T1000 (cell line): ENCODE data around the gene TLE5.
"Not testable (repeated sequence)": the region's sequence is repeated elsewhere in the genome, so short reads cannot be mapped to it uniquely, and the experiment has no call there.

Experiments used
- DNase-seq: peaks from one replicate; lab custom pipeline; 2025; ENCODE audit warnings: mixed read lengths; lab: John Stamatoyannopoulos, UW

TLE5 gene

GRCh38 chr19:3025549-3025886 is 36.8 kb downstream of the TLE5 start:
- no peak for DNase-seq

DNA sequence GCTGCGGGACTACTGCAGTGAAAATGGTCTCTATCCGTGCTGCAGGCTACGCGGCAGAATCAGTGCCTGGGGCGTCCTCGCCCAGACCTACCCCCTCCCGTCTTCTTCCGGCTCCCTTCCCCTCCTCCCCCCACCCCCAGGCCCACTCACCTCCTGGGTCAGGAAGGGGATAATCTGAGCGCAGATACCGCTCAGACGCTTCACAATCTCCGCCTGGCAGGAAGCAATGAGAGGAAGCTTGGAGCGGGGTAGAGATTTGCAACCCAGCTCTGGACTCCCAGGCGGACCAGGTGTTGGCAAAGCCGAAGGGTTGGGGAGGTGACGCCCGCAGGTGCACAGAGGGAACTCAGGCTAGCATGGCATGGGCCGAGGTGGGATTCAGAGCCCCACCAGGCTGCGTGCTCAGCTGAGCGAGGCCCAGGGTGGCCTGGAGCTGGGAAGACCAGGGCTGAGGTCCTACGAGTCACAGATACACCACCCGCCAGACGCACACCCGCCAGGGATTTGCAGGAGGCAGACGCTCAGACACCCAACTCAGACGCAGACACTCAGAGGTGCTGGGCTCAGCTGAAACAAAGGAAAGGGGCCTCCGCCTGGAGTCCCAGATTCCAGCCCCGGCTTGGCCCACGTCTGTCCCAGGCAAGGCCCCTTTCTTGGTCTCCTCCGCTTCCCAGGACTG is 37.3 kb downstream of the TLE5 start:
- no peak for DNase-seq

DNA sequence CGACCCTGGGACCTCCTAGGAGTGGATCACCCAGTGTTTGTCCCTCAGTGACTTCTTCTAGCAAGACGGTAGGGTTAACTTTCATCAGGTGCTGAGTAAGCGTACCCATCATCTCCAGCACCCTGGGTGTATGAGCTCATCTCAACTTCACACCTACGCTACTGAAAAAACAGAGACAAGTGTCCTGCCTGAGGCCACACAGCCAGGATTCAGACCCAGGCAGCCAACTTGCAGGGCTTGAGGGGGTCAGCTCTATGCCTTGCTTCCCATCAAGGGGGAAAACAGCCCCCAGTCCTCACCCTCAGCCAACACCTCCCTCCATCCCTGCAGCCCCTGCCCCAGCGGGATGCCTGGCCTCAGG is 37.8 kb downstream of the TLE5 start:
- no peak for DNase-seq

- no peak for DNase-seq
These were observed 41.9 kb downstream of the TLE5 start for GRCh38 chr19:3020321-3020960.

DNA sequence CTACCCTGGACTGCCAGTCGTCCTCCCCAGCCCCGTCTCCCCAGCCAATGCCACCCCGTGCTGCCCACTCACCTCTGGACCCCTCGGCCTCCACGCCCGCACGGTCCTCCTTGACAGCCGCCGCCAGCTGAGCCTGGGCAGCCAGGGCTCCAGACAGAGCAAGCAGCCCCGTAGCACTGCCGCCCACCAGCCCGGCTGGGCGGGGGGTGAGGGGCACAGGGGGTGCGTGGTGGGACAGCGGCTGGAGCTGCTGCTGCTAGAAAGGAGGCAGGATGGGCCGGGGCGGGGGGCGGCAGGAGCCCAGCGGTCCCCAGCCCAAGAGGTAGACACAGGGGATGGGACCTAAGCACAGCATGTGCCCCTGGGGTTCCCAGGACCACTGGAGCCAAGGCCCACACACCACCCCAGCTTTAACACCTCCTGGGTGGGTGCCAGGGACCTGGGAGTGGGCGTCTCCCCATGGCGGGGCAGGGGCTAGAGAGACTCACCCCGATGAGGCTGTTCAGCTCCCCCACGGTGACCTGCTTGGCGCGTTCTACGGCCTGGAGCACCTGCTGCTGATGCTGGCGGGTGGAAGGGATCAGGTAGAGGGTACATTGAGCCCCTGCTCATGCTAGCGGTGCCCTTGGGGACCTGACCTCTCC is 43.0 kb downstream of the TLE5 start:
- no peak for DNase-seq

DNA sequence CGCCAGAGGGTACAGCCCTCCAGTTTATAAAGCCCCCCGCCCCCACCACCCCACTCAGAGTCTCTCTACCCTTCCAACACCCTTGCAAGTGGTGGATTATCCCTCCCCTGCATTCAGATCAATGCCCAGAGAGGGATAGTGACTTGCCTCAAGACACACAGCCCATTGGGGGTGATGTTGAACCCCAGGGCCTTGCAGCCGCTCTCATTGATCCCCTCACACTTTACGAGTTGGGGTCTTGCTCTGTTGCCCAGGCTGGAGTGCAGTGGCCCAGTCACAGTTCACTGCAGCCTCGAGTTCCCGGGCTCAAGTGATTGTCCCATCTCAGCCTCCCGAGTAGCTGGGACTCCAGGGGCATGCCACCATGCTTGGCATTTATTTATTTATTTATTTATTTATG is 44.4 kb downstream of the TLE5 start:
- DNase-seq, result no peak

DNA sequence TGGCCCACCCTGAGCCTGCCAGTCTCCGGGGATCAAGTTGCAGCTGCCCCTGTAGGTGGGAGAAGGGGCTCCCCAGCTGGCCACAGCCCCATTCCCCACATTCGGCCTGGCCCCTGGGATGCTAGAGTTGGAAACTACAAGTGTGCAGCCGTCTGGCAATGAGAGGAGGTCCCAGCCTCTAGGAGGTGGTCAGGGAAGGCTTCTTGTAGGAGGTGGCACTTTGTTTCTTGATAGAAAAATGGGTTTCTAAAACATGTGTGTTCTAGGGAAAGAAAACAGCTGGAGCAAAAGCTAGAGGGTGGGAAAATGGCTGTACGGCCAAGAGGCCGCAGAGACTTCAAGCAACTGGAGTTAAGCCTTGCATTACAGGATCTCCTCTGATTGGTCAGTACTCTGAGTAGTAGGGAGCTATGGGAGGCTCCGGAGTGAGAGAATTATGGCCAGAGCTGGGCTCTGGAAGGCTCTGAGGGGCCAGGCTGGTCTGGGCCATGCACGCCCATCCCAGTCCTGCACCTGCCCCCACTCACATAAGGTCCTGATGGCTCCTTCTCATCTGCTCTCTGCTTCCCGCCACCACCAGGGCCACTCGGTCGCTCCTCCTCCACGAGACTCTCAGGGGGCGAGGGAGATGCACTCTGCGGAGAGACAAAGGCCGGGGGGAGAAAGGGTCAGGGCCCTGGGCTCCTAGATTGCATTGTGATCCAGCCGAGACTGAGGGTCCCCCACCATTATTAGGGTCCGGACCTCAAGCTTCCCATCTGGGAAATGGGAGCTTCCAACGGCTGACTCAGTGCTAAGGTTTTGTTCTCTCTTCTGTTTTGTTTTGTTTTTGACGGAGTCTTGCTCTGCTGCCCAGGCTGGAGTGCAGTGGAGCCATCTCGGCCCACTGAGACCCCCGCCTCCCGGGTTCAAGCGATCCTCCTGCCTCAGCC is 46.9 kb downstream of the TLE5 start:
- no peak for DNase-seq

DNA sequence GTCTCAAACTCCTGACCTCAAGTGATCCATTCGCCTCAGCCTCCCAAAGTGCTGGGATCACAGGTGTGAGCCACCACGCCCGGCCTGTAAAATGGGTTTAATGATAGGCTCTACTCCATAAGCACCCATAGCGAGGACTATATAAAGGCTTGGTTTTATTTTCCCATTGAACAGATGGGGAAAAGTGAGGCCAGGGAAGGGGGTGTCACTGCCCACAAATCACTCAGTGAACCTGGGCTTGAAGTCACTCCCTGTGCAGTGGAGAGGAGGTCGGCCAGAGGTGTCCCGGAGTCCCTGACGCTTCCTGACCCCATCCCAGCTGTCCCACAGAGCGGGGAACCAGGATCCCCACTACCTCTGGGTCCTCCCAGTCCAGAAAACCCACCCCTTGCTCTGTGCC is 48.2 kb downstream of the TLE5 start:
- no peak for DNase-seq

DNA sequence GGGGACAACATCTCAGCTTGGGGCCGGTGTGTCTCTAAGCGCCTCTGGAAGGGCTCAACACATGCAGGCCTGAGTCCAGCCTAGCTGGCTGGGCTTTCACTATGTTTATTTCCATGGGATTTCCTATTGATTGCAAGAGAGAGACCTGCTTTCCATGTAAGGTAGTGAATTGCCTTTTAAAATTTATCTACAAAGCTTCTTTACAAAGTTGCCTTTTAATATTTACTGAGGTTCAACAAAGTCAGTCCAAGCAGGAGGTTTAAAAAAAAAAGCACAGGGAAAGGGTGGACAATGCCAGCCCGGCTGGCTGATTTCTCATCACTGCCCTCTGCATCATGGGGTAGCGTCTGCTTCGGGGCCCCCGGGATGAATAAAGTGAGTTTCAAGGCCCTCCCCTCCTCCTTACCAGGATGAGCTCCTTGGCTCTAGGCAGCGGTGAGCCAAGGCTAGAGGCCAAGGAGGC is 49.0 kb downstream of the TLE5 start:
- DNase-seq, result no peak

DNA sequence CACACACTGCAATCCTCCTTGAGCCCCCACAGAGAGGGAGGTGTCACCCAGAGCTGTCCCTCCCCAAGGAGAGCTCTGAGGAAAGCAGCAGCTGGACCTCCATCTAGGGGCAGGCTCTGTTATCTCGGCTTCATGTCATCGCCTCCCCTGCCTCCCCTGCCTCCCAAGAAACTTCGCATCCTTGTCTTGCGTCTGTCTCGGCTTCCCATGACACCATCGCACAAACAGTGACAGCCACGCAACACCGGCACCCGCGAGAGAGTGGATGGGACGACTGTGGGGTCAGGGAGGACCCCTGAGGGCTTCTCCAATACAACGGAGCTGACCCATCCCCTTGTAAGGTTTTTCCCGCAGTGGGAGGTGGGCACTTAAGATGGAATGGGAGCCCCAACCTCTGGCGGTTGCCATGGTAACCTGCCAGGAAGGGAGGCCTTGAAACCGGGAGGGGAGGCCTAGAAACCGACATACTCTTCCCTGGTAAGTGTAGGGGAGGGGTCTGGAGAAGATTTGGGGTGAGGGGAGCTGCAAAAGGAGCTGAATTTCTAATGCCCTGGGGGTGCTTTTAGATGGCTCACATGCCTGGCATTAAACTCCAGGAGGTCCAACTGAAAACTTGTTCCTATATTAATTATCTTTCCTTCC is 49.6 kb downstream of the TLE5 start:
- no peak for DNase-seq

- not testable (repeated sequence) for DNase-seq
These were observed 50.2 kb downstream of the TLE5 start for GRCh38 chr19:3012059-3012458.

DNA sequence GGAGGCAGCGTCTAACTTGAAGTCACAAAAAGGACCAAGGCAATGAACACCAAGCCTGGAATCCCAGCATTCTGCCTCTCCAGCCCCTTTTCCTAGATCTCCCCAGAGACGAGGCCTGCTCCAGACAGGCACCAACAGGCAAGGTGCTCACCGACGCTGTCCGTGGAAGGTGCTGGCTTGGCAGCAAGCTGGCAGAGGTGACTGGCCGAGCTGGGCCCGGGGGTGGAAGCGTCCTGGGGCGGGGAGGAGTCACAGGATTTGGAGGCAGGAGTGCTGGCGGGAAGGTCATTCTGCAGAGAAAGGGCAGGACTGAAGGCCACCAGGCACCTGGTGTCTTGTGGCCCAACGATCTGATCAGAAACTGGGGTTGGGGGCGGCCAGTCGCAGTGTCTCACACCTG is 51.4 kb downstream of the TLE5 start:
- no peak for DNase-seq

DNA sequence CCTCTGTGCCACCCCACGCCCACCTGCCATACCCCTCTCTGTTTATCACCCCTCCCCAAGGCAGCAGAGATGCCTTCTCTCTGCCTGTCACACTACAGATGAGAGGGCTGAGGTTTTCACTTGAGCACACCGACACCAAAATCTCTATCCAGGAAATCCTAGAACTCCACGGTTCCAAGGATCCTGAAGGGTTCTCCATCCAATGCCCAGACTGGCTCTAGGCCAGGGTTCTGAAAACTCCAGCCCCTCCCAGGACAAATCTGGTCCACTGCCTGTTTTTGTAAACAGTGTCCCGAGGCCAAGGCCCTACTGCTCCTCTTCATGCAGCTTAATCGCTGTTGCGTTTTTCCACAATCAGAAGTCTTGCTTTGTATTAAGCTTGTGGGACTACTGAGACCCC is 53.3 kb downstream of the TLE5 start:
- DNase-seq, result no peak

DNA sequence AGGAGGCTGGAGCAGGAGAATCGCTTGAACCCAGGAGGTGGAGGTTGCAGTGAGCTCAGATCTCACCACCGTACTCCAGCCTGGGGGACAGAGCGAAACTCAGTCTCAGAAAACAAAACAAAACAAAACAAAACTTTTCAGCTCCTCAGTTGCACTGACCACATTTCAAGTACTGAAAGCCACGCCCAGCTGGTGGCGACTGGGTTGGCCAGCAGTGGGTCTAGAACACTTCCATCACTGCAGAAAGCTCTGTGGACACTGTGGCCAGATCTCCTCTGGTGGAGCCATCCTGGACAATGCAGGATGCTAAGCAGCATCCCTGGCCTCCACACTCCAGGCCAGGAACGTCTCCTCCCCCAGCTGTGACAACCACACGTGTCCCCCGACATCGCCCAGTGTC is 54.3 kb downstream of the TLE5 start:
- no peak for DNase-seq

- no peak for DNase-seq
These were observed 56.1 kb downstream of the TLE5 start for GRCh38 chr19:3006075-3006767.

DNA sequence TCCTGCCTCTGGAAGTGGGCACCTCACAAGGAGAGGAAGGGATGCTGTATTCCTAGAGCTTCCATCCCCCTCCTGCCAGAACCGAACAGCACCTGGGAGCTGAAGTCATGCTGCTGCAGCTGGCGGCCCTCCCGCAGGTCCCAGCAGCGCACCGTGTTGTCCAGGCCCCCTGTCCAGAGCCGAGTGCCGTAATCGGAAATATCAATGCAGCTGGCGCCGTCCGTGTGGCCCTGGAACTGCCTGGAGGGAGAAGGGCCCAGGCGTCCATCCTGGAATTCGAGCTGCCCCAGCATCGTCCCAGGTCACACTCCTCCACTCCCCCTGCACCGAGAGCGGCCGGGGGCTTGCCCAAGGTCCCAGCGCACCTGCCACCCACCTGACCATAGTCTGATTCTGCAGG is 57.0 kb downstream of the TLE5 start:
- DNase-seq, result no peak

DNA sequence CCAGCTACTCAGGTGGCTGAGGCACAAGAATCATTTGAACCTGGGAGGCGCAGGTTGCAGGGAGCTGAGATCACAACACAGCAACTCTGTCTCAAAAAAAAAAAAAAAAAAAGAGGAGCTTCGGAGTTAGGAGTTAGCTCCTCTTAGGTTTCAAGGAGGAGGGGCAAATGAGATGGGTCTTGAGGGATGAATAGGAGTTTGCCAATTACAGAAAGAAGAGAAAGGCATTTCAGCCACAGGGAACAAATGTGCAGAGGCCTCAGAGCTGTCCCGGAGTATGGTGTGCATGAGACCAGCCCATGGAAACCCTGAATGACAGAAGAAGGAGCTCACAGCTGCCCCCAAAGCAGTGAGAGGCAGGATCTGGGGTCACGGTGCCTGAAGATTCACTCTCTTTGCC is 57.8 kb downstream of the TLE5 start:
- DNase-seq, result no peak

GRCh38 chr19:3003046-3003445 is 59.2 kb downstream of the TLE5 start:
- no peak for DNase-seq
